OCI-LY7 (cell line): ENCODE measurements around the gene FHIT. TPM values are rescaled to one million over a fixed set of nuclear protein-coding genes. Genes with fewer than 3 reads are reported as not detected.

Source experiments
- BruUV-seq: library from RNA; stranded (reverse); fragments of 400-500 nt; replicated peaks from 2 replicates; lab custom pipeline; 2021; lab: Mats Ljungman, UMichigan
- CTCF ChIA-PET: fragments of 300-600 bp; sonication (Branson Sonifier 250); formaldehyde crosslinking; loops from one replicate; lab custom pipeline; 2022; ENCODE audit warnings: antibody characterized with exemption; ENCODE audit not compliant: unreplicated experiment; lab: Charles Lee
- POLR2A ChIA-PET: fragments of 300-600 bp; sonication (Branson Sonifier 250); formaldehyde crosslinking; loops from one replicate; lab custom pipeline; 2022; ENCODE audit warnings: antibody characterized with exemption; lab: Charles Lee
- DNase-seq: peaks from one replicate; pipeline ENCODE4 v3.0.0-alpha.2; 2015; ENCODE audit warnings: low spot score
- H2AFZ ChIP-seq: fragments of 200-600 bp; sonication (generic), shearing (Covaris generic); 2 replicates; pipeline ENCODE4 v1.6.1; 2014; ENCODE audit warnings: mild to moderate bottlenecking, antibody characterized with exemption, low read length, moderate library complexity
- H3K27ac ChIP-seq: fragments of 200-600 bp; sonication (generic); 2 replicates; pipeline ENCODE4 v1.5.1; 2014; ENCODE audit warnings: mixed run types, low read depth, mild to moderate bottlenecking, moderate library complexity, low read length, inconsistent platforms; ENCODE audit not compliant: poor library complexity, severe bottlenecking
- H3K36me3 ChIP-seq: fragments of 200-600 bp; sonication (generic); 2 replicates; pipeline ENCODE4 v1.6.1; 2014; ENCODE audit warnings: mild to moderate bottlenecking, antibody characterized with exemption, low read length, moderate library complexity, mixed read lengths; ENCODE audit not compliant: insufficient read depth
- H3K4me1 ChIP-seq: fragments of 200-600 bp; sonication (generic); 2 replicates; pipeline ENCODE4 v1.5.1; 2014; ENCODE audit warnings: mild to moderate bottlenecking, low read length; ENCODE audit not compliant: insufficient read depth, poor library complexity, severe bottlenecking
- H3K4me2 ChIP-seq: fragments of 200-600 bp; sonication (generic); 2 replicates; pipeline ENCODE4 v1.6.1; 2014; ENCODE audit warnings: mild to moderate bottlenecking, low read length
- H3K4me3 ChIP-seq: fragments of 200-600 bp; sonication (generic); 2 replicates; pipeline ENCODE4 v1.5.1; 2014; ENCODE audit warnings: mild to moderate bottlenecking, low read depth, low read length; ENCODE audit not compliant: poor library complexity, severe bottlenecking
- H3K79me2 ChIP-seq: fragments of 200-600 bp; sonication (generic); 2 replicates; pipeline ENCODE4 v1.6.1; 2016; ENCODE audit warnings: low read depth, mild to moderate bottlenecking, low read length, moderate library complexity, mixed read lengths; ENCODE audit not compliant: insufficient read depth
- H3K9me2 ChIP-seq: fragments of 200-600 bp; sonication (generic); 2 replicates; pipeline ENCODE4 v1.6.1; 2016; ENCODE audit warnings: mild to moderate bottlenecking, low read length, mixed read lengths; ENCODE audit not compliant: insufficient read depth
- H3K9me3 ChIP-seq: fragments of 200-600 bp; sonication (generic); 2 replicates; pipeline ENCODE4 v1.6.1; 2014; ENCODE audit warnings: mild to moderate bottlenecking, mixed run types, low read length, mixed read lengths
- H4K20me1 ChIP-seq: fragments of 200-600 bp; sonication (generic); 2 replicates; pipeline ENCODE4 v1.6.1; 2014; ENCODE audit warnings: mild to moderate bottlenecking, antibody characterized with exemption, low read length, moderate library complexity, mixed read lengths; ENCODE audit not compliant: insufficient read depth
- EZH2phosphoT487 ChIP-seq: fragments of 200-600 bp; sonication (generic); IDR thresholded peaks from 2 replicates; pipeline ENCODE4 v1.6.1; 2018; ENCODE audit warnings: low read depth, borderline replicate concordance, mild to moderate bottlenecking, mixed run types, antibody characterized with exemption, low read length, moderate library complexity, mixed read lengths
- intact Hi-C: fragments of 100-400 bp; cut with micrococcal nuclease; formaldehyde crosslinking; loops from one replicate; pipeline ENCODE4 v1.10.0; 2022; ENCODE audit not compliant: unreplicated experiment
- total RNA-seq, 2 experiments: library from RNA; depleted of rRNA in 1 of 2; stranded (reverse); fragments of >200 nt in 1 of 2; shearing (Covaris generic) in 1 of 2; gene quantifications; 2 replicates each; pipeline ENCODE4 v1.2.3, GENCODE V29; 2014 to 2022
- TF ChIP-seq, protein P1 (sequence below): fragments of 200-600 bp; sonication (generic); conservative IDR thresholded peaks from 2 replicates; pipeline ENCODE4 v1.5.1; 2014; ENCODE audit warnings: mild to moderate bottlenecking, antibody characterized with exemption, low read length, moderate library complexity, mixed read lengths

FHIT gene
- total RNA-seq, 2 experiments from 2014 or later, result 5.0 to 10.9 TPM

DNA sequence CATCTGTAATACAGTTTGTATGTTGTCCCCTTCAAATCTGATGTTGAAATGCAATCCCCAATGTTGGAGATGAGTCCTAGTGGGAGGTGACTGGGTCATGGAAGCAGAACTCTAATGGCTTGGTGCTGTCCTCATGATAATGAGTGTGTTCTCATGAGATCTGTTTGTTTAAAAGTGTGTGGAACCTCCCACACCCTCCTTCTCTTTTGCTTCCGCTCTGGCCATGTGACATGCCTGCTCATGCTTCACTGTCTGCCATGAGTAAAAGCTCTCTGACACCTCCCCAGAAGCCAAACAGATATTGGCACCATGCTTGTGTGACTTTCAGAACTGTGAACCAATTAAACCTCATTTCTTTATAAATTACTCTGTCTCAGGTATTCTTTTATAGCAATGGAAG, 1407.4 kb downstream of the FHIT start:
- H2AFZ ChIP-seq, result no peak overlapping the region
- CTCF ChIA-PET, result no interaction called here
- H3K4me1 ChIP-seq, result peaks cover 9% of the 10 kb centered on the region
- POLR2A ChIA-PET, result interaction anchor here (0.7 kb wide), 1 partner anchor 52 kb away, joined by 3 read pairs; no protein-coding TSS in a partner anchor
- H3K27ac ChIP-seq, result no peak overlapping the region
- intact Hi-C loops, result loop anchor here (10.0 kb wide), 1 partner anchor 389 kb away; no protein-coding TSS in a partner anchor
- no peak overlapping the region for H3K4me3 ChIP-seq
- H4K20me1 ChIP-seq, result no peaks in the 10 kb centered on the region
- BruUV-seq, result no TSS peak
- no peaks in the 10 kb centered on the region for H3K36me3 ChIP-seq
- H3K4me2 ChIP-seq, result no peak overlapping the region
- no peak for DNase-seq
- TF ChIP-seq, protein P1, sequence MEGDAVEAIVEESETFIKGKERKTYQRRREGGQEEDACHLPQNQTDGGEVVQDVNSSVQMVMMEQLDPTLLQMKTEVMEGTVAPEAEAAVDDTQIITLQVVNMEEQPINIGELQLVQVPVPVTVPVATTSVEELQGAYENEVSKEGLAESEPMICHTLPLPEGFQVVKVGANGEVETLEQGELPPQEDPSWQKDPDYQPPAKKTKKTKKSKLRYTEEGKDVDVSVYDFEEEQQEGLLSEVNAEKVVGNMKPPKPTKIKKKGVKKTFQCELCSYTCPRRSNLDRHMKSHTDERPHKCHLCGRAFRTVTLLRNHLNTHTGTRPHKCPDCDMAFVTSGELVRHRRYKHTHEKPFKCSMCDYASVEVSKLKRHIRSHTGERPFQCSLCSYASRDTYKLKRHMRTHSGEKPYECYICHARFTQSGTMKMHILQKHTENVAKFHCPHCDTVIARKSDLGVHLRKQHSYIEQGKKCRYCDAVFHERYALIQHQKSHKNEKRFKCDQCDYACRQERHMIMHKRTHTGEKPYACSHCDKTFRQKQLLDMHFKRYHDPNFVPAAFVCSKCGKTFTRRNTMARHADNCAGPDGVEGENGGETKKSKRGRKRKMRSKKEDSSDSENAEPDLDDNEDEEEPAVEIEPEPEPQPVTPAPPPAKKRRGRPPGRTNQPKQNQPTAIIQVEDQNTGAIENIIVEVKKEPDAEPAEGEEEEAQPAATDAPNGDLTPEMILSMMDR, result no peak
- no peak for TF ChIP-seq EZH2phosphoT487
- H3K79me2 ChIP-seq, result no peaks in the 10 kb centered on the region
- no peaks in the 10 kb centered on the region for H3K9me2 ChIP-seq
- H3K9me3 ChIP-seq, result no peaks in the 10 kb centered on the region

DNA sequence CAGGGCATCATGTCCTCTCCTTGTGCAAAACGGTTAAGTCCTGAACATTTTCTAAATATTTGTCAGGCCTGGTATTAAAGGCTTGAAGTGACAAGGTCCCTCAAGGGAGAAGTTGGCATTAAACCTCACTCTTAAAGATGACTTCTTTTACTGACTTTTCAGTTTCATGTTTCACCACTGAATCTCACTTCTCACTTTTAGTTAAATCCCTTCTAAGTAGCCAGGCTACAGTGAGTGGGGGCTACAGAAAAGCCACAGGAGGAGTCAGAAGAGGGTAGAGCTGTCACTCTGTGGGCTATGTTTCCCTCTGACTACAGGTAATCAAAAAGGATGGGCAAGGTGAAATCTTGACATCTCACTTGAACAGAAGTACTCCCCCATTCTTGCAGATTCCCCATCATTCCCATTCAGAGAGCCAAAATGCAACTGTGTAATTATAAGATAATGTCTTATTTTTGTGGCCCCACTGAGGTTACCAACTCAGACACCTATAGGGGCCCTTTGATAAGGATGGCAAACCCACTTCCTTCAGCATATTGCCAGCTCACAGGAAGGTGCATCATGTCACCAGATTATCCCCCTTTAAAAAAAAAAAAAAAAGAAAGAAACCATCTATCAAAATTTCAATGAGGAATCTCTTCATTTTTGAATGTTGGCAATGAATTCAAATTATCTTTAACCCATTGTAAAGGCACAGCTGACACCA, 1411.3 kb downstream of the FHIT start:
- Histone ChIP-seq H2AFZ (no peak overlapping the region), H3K9me3 (no peaks in the 10 kb centered on the region), H3K79me2 (no peaks in the 10 kb centered on the region), H4K20me1 (no peaks in the 10 kb centered on the region), H3K4me1 (peaks cover 15% of the 10 kb centered on the region), H3K4me3 (no peak overlapping the region), H3K27ac (peak overlapping the region; percentile 27), H3K36me3 (no peaks in the 10 kb centered on the region), H3K4me2 (peak overlapping the region; percentile 33; the same call in 1 of the 2 replicates), H3K9me2 (no peaks in the 10 kb centered on the region)
- intact Hi-C loops, result loop anchor here (5.0 to 10.0 kb wide), 2 partner anchors 242 to 385 kb away; no protein-coding TSS in a partner anchor
- no peak for TF ChIP-seq EZH2phosphoT487
- TF ChIP-seq, protein P1, result no peak
- POLR2A ChIA-PET, result interaction anchor here (0.7 to 1.6 kb wide), 2 partner anchors 10 to 606 kb away, joined by 4 to 8 read pairs; no protein-coding TSS in a partner anchor
- CTCF ChIA-PET, result no interaction called here
- peak; percentile 23 for DNase-seq
- BruUV-seq, result no TSS peak

DNA sequence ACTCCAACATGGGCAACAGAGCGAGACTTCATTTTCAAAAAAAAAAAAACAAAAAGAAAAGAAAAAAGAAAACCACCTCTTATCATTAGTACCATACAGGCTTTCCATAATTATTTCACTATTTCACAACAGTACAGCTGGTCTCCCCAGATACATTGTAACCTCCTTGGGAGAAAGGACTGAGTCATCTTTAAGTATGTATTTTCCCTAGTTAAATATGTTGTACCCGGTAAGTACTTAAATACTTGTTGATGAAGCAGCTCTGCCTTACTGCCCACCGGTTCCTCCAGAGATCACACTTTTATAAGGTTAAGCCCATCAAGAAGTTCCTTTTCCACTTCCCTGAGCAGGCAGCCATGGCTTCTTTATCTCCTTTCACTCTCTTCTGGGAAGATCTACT, 1412.0 kb downstream of the FHIT start:
- no TSS peak for BruUV-seq
- H3K4me1 ChIP-seq, result peaks cover 15% of the 10 kb centered on the region
- CTCF ChIA-PET, result no interaction called here
- no peak overlapping the region for H3K4me3 ChIP-seq
- peak overlapping the region; percentile 27 for H3K27ac ChIP-seq
- no peaks in the 10 kb centered on the region for H3K9me2 ChIP-seq
- no peak for DNase-seq
- TF ChIP-seq EZH2phosphoT487, result no peak
- TF ChIP-seq, protein P1, result no peak
- no peaks in the 10 kb centered on the region for H3K9me3 ChIP-seq
- H3K4me2 ChIP-seq, result peak overlapping the region; percentile 33; the same call in 1 of the 2 replicates
- H3K36me3 ChIP-seq, result no peaks in the 10 kb centered on the region
- H3K79me2 ChIP-seq, result no peaks in the 10 kb centered on the region
- H4K20me1 ChIP-seq, result no peaks in the 10 kb centered on the region
- H2AFZ ChIP-seq, result no peak overlapping the region
- POLR2A ChIA-PET, result interaction anchor here (0.6 to 0.7 kb wide), 2 partner anchors 119 to 1415 kb away, joined by 4 read pairs; no protein-coding TSS in a partner anchor
- intact Hi-C loops, result loop anchor here (5.0 kb wide), 1 partner anchor 243 kb away; no protein-coding TSS in a partner anchor
